CD14-positive monocyte (primary cell): ENCODE results near the gene RFX7. TPM values are rescaled to one million over a fixed set of nuclear protein-coding genes. Genes with fewer than 3 reads are reported as not detected.

Experiments used
- DNase-seq, 3 donors: peaks; one replicate each; pipeline ENCODE4 v3.0.0-alpha.2; 2011 to 2022
- H2AFZ ChIP-seq: 2 replicates; pipeline ENCODE4 v1.6.0; 2012; ENCODE audit warnings: mild to moderate bottlenecking, low read depth, low read length, inconsistent platforms; ENCODE audit not compliant: insufficient read depth, poor library complexity, severe bottlenecking
- H3K27ac ChIP-seq, 2 donors: 1 replicate in 1 of 2; 2 replicates in 1 of 2; pipeline ENCODE4 v1.5.1; 2012 to 2013; ENCODE audit warnings: low read length in 2 of 2, control low read depth in 1 of 2, inconsistent platforms in 1 of 2, low read depth in 1 of 2, mild to moderate bottlenecking in 1 of 2
- H3K27me3 ChIP-seq, 2 donors: one replicate each; pipeline versions ENCODE4 v1.6.0 to v1.6.1; 2011 to 2013; ENCODE audit warnings: low read length in 2 of 2; ENCODE audit not compliant: control insufficient read depth in 2 of 2, insufficient read depth in 2 of 2
- H3K36me3 ChIP-seq, 2 donors: replicated peaks in 1 of 2; 1 replicate in 1 of 2; 2 replicates in 1 of 2; pipeline versions ENCODE4 v1.5.1 to v1.6.1; 2012 to 2013; ENCODE audit warnings: low read length in 2 of 2, control low read depth in 1 of 2, inconsistent platforms in 1 of 2, mild to moderate bottlenecking in 1 of 2; ENCODE audit not compliant: insufficient read depth in 2 of 2, control insufficient read depth in 1 of 2
- H3K4me1 ChIP-seq, 2 donors: 1 replicate in 1 of 2; 2 replicates in 1 of 2; pipeline versions ENCODE4 v1.5.1 to v1.6.1; 2012 to 2013; ENCODE audit warnings: low read length in 2 of 2, control low read depth in 1 of 2, inconsistent platforms in 1 of 2, mild to moderate bottlenecking in 1 of 2, moderate library complexity in 1 of 2; ENCODE audit not compliant: insufficient read depth in 2 of 2, control insufficient read depth in 1 of 2
- H3K4me2 ChIP-seq: replicated peaks from 2 replicates; pipeline ENCODE3; 2012; ENCODE audit warnings: low read length, moderate library complexity, mild to moderate bottlenecking; ENCODE audit not compliant: poor library complexity, severe bottlenecking; ENCODE audit errors: extremely low read depth
- H3K4me3 ChIP-seq, 3 experiments: fragments of 200-600 bp in 1 of 3; sonication (generic) in 1 of 3; replicated peaks in 1 of 3; 1 replicate in 2 of 3; 2 replicates in 1 of 3; pipeline ENCODE4 v1.5.1; 2011 to 2013; ENCODE audit warnings: low read length in 3 of 3, mild to moderate bottlenecking in 3 of 3, control low read depth in 2 of 3, low read depth in 2 of 3, inconsistent platforms in 1 of 3, moderate library complexity in 1 of 3
- H3K79me2 ChIP-seq: 2 replicates; pipeline ENCODE4 v1.6.0; 2012; ENCODE audit warnings: mild to moderate bottlenecking, control low read depth, inconsistent platforms, low read length, moderate library complexity; ENCODE audit not compliant: insufficient read depth
- H3K9ac ChIP-seq: 2 replicates; pipeline ENCODE4 v1.6.0; 2017; ENCODE audit warnings: low read length, mild to moderate bottlenecking; ENCODE audit not compliant: insufficient read depth, poor library complexity, severe bottlenecking
- H3K9me3 ChIP-seq, 2 donors: replicated peaks in 1 of 2; 1 replicate in 1 of 2; 2 replicates in 1 of 2; pipeline versions ENCODE4 v1.5.1 to v1.6.1; 2012 to 2013; ENCODE audit warnings: low read length in 2 of 2, control low read depth in 1 of 2; ENCODE audit not compliant: control insufficient read depth in 1 of 2, insufficient read depth in 1 of 2
- H4K20me1 ChIP-seq: 2 replicates; pipeline ENCODE4 v1.6.0; 2012; ENCODE audit warnings: mild to moderate bottlenecking, low read length, control low read depth, moderate library complexity; ENCODE audit not compliant: insufficient read depth
- H3K27ac Mint-ChIP-seq, 7 donors: one replicate each; pipeline ENCODE4 v1.8.0; 2020; ENCODE audit warnings: mild to moderate bottlenecking in 7 of 7, mixed read lengths in 7 of 7, moderate library complexity in 6 of 7, inconsistent platforms in 2 of 7
- H3K27me3 Mint-ChIP-seq, 3 donors: one replicate each; pipeline ENCODE4 v1.8.0; 2021 to 2022; ENCODE audit warnings: low read depth in 3 of 3, mild to moderate bottlenecking in 3 of 3, mixed read lengths in 3 of 3, moderate library complexity in 3 of 3, inconsistent platforms in 1 of 3
- H3K36me3 Mint-ChIP-seq, 2 donors: one replicate each; pipeline ENCODE4 v1.8.0; 2020; ENCODE audit warnings: mixed read lengths in 2 of 2, inconsistent platforms in 1 of 2, mild to moderate bottlenecking in 1 of 2
- H3K4me1 Mint-ChIP-seq: one replicate; pipeline ENCODE4 v1.8.0; 2020; ENCODE audit warnings: mild to moderate bottlenecking, mixed read lengths
- H3K4me3 Mint-ChIP-seq, 2 donors: one replicate each; pipeline ENCODE4 v1.8.0; 2020; ENCODE audit warnings: mild to moderate bottlenecking in 2 of 2, mixed read lengths in 2 of 2, moderate library complexity in 1 of 2
- H3K9me3 Mint-ChIP-seq, 7 donors: one replicate each; pipeline ENCODE4 v1.8.0; 2020 to 2022; ENCODE audit warnings: mixed read lengths in 7 of 7, mild to moderate bottlenecking in 6 of 7, moderate library complexity in 6 of 7, inconsistent platforms in 2 of 7
- CTCF ChIP-seq: fragments of 200-600 bp; IDR thresholded peaks from one replicate; pipeline ENCODE4 v1.8.0; 2022; ENCODE audit warnings: antibody characterized with exemption, mild to moderate bottlenecking
- WGBS: methylation state at CpG from one replicate; pipeline ENCODE4 v1.1.5; 2013; ENCODE audit warnings: missing lambda C conversion rate; ENCODE audit not compliant: insufficient coverage; 5-methylcytosine and 5-hydroxymethylcytosine counted together
- intact Hi-C, 2 donors: fragments of 100-400 bp; cut with micrococcal nuclease; formaldehyde crosslinking; loops; one replicate each; pipeline versions ENCODE4 v1.15.0 to v1.15.1; 2023
- polyA plus RNA-seq, 3 donors: library from polyadenylated mRNA; depleted of rRNA in 1 of 3; unstranded in 2 of 3; stranded (reverse) in 1 of 3; fragments of 300-500 nt in 2 of 3; fragments of >200 nt in 1 of 3; fragmentation: Illumina TruSeq in 2 of 3; gene quantifications; 1 replicate in 2 of 3; 2 replicates in 1 of 3; pipeline ENCODE4 v1.2.3, GENCODE V29; 2012 to 2021

Gene RFX7
- polyA plus RNA-seq, 3 donors = 1.0 to 2.9 (median 1.2) TPM

- H3K9me3 Mint-ChIP-seq = peaks cover 31 to 55% (median 48%) of the 10 kb centered on the region in 7 donors
- Histone ChIP-seq H4K20me1 (no peaks in the 10 kb centered on the region), H3K4me1 (no peaks in the 10 kb centered on the region), H3K4me3 (no peak overlapping the region), H3K79me2 (peaks cover 15% of the 10 kb centered on the region), H3K9me3 (peaks cover 11 to 17% of the 10 kb centered on the region in 2 donors), H2AFZ (no peak overlapping the region), H3K27me3 (no peaks in the 10 kb centered on the region), H3K27ac (no peak overlapping the region), H3K36me3 (peaks cover 0 to 7% of the 10 kb centered on the region in 2 donors), H3K9ac (no peak overlapping the region), H3K4me2 (no peak overlapping the region)
- no peak for TF ChIP-seq CTCF
- H3K4me3 Mint-ChIP-seq = no peak overlapping the region
- DNase-seq = no peak
- H3K36me3 Mint-ChIP-seq = peaks cover 27 to 44% of the 10 kb centered on the region in 2 donors
- intact Hi-C loops = no loop called here
- H3K4me1 Mint-ChIP-seq = no peaks in the 10 kb centered on the region
- no peak overlapping the region for H3K27ac Mint-ChIP-seq
- WGBS = 100% methylated on average over 6 of the region's 6 CpGs
- no peaks in the 10 kb centered on the region for H3K27me3 Mint-ChIP-seq
Observed at GRCh38 chr15:56150204-56150603, 93.5 kb downstream of the RFX7 start.

- Histone ChIP-seq H3K27me3 (no peaks in the 10 kb centered on the region), H3K79me2 (peaks cover 15% of the 10 kb centered on the region), H3K4me1 (no peaks in the 10 kb centered on the region), H3K4me3 (no peak overlapping the region), H3K27ac (no peak overlapping the region), H4K20me1 (no peaks in the 10 kb centered on the region), H3K9me3 (peaks cover 11 to 17% of the 10 kb centered on the region in 2 donors), H3K4me2 (no peak overlapping the region), H3K9ac (no peak overlapping the region), H3K36me3 (peaks cover 3 to 18% of the 10 kb centered on the region in 2 donors), H2AFZ (no peak overlapping the region)
- no peak overlapping the region for H3K4me3 Mint-ChIP-seq
- intact Hi-C loops = no loop called here
- WGBS = 100% methylated on average over 2 of the region's 3 CpGs
- peaks cover 19 to 37% (median 29%) of the 10 kb centered on the region in 7 donors for H3K9me3 Mint-ChIP-seq
- H3K27ac Mint-ChIP-seq = no peak overlapping the region
- DNase-seq = no peak
- H3K36me3 Mint-ChIP-seq = peaks cover 24 to 35% of the 10 kb centered on the region in 2 donors
- no peak for TF ChIP-seq CTCF
- H3K4me1 Mint-ChIP-seq = no peaks in the 10 kb centered on the region
- H3K27me3 Mint-ChIP-seq = no peaks in the 10 kb centered on the region
Observed at GRCh38 chr15:56148064-56148463, 95.6 kb downstream of the RFX7 start.
